Thoracic aorta (tissue), 2 donors: ENCODE results near the gene CHRNB2. TPM values are rescaled to one million over a fixed set of nuclear protein-coding genes. Genes with fewer than 3 reads are reported as not detected.

Experiments used
- ATAC-seq: fragments of 150-250 bp; one replicate; pipeline ENCODE4 v1.8.0; 2017; ENCODE audit warnings: low read depth; ENCODE audit not compliant: insufficient number of reproducible peaks, low FRiP score
- DNase-seq: peaks from one replicate; pipeline ENCODE4 v3.0.0-alpha.2; 2020; ENCODE audit warnings: low spot score
- H3K27ac ChIP-seq, 2 donors: fragments of 200-600 bp; sonication (generic); 1 replicate in 1 of 2; 2 replicates in 1 of 2; pipeline ENCODE4 v1.5.1; 2016; ENCODE audit warnings: mild to moderate bottlenecking in 2 of 2, moderate library complexity in 2 of 2
- H3K27me3 ChIP-seq: fragments of 200-600 bp; sonication (generic); replicated peaks from 2 replicates; pipeline ENCODE4 v1.6.0; 2016; ENCODE audit warnings: mild to moderate bottlenecking; ENCODE audit not compliant: insufficient read depth
- H3K36me3 ChIP-seq: fragments of 200-600 bp; sonication (generic); one replicate; pipeline ENCODE4 v1.5.1; 2016
- H3K4me1 ChIP-seq, 2 donors: fragments of 200-600 bp; sonication (generic); 1 replicate in 1 of 2; 2 replicates in 1 of 2; pipeline versions ENCODE4 v1.5.1 to v1.6.0; 2016; ENCODE audit warnings: low read depth in 2 of 2, mild to moderate bottlenecking in 1 of 2; ENCODE audit not compliant: control insufficient read depth in 1 of 2
- H3K4me3 ChIP-seq: fragments of 200-600 bp; sonication (generic); 2 replicates; pipeline ENCODE4 v1.5.1; 2016; ENCODE audit warnings: mild to moderate bottlenecking
- H3K9me3 ChIP-seq: fragments of 200-600 bp; sonication (generic); 2 replicates; pipeline ENCODE4 v1.5.1; 2016
- CTCF ChIP-seq: fragments of 200-600 bp; sonication (generic); IDR thresholded peaks from one replicate; pipeline ENCODE4 v1.5.1; 2019; ENCODE audit warnings: antibody characterized with exemption
- total RNA-seq, 2 donors: library from RNA; depleted of rRNA; stranded (reverse); fragments of >200 nt; gene quantifications; one replicate each; pipeline versions ENCODE4 v1.1.0 to v1.2.3, GENCODE V29; 2016

CHRNB2 gene
- total RNA-seq, 2 donors from 2014 or later = not detected

- TF ChIP-seq CTCF = no peak
- ATAC-seq (no peak), DNase-seq (no peak)
- no peak overlapping the region for H3K4me3 ChIP-seq
- no peak overlapping the region for H3K27ac ChIP-seq
- peaks cover 0 to 4% of the 10 kb centered on the region in 2 donors for H3K4me1 ChIP-seq
- H3K36me3 ChIP-seq = no peaks in the 10 kb centered on the region
- no peaks in the 10 kb centered on the region for H3K27me3 ChIP-seq
- no peaks in the 10 kb centered on the region for H3K9me3 ChIP-seq
Measured at GRCh38 chr1:154616659-154617345, 49.2 kb downstream of the CHRNB2 start.

- Histone ChIP-seq H3K4me3 (no peak overlapping the region), H3K27ac (no peak overlapping the region), H3K27me3 (no peaks in the 10 kb centered on the region), H3K36me3 (no peaks in the 10 kb centered on the region), H3K9me3 (no peaks in the 10 kb centered on the region), H3K4me1 (peaks cover 0 to 4% of the 10 kb centered on the region in 2 donors)
- no peak for TF ChIP-seq CTCF
- DNase-seq (no peak), ATAC-seq (no peak)
Measured at GRCh38 chr1:154619181-154619948, 51.8 kb downstream of the CHRNB2 start.

GRCh38 chr1:154620751-154621150 lies 53.2 kb downstream of the CHRNB2 start:
- no peak for TF ChIP-seq CTCF
- H3K4me1 ChIP-seq = peaks cover 0 to 15% of the 10 kb centered on the region in 2 donors
- no peaks in the 10 kb centered on the region for H3K36me3 ChIP-seq
- no peaks in the 10 kb centered on the region for H3K9me3 ChIP-seq
- no peaks in the 10 kb centered on the region for H3K27me3 ChIP-seq
- no peak overlapping the region for H3K27ac ChIP-seq
- ATAC-seq (no peak), DNase-seq (no peak)
- H3K4me3 ChIP-seq = no peak overlapping the region

GRCh38 chr1:154621875-154622274 lies 54.3 kb downstream of the CHRNB2 start:
- no peak overlapping the region for H3K27ac ChIP-seq
- H3K27me3 ChIP-seq = no peaks in the 10 kb centered on the region
- H3K36me3 ChIP-seq = no peaks in the 10 kb centered on the region
- peaks cover 7 to 25% of the 10 kb centered on the region in 2 donors for H3K4me1 ChIP-seq
- DNase-seq (no peak), ATAC-seq (no peak)
- no peak overlapping the region for H3K4me3 ChIP-seq
- no peaks in the 10 kb centered on the region for H3K9me3 ChIP-seq
- no peak for TF ChIP-seq CTCF

GRCh38 chr1:154622503-154623039 lies 55.0 kb downstream of the CHRNB2 start:
- Histone ChIP-seq H3K27me3 (no peaks in the 10 kb centered on the region), H3K4me3 (no peak overlapping the region), H3K9me3 (no peaks in the 10 kb centered on the region), H3K36me3 (no peaks in the 10 kb centered on the region), H3K4me1 (peaks cover 8 to 27% of the 10 kb centered on the region in 2 donors), H3K27ac (no peak overlapping the region)
- no peak for TF ChIP-seq CTCF
- DNase-seq = no peak
- no peak for ATAC-seq
